K562 (cell line): ENCODE measurements around the gene LIMS1. TPM values are rescaled to one million over a fixed set of nuclear protein-coding genes. Genes with fewer than 3 reads are reported as not detected.

Experiments
- ATAC-seq: fragments of 200-7000 bp; cut with Tn5 transposase; 3 replicates; pipeline ENCODE4 v1.9.1; 2020; ENCODE audit warnings: moderate library complexity
- BruUV-seq: library from RNA; stranded (reverse); fragments of 400-500 nt; replicated peaks from 2 replicates; lab custom pipeline; 2021; lab: Mats Ljungman, UMichigan
- CTCF ChIA-PET: fragments of 300-600 bp; formaldehyde crosslinking; extraction: SDS; loops from one replicate; lab custom pipeline; 2021; ENCODE audit warnings: low intra/inter-chr PET ratio; lab: Yijun Ruan, JAX
- POLR2A ChIA-PET: fragments of 300-600, 350-650 bp; sonication (Branson Sonifier 250); formaldehyde crosslinking; extraction: SDS; loops from one replicate; lab custom pipeline; 2021; ENCODE audit warnings: antibody characterized with exemption, inconsistent platforms; lab: Yijun Ruan, JAX
- DNase-seq, 4 experiments: peaks; one replicate each; pipeline versions ENCODE4 v3.0.0 to v3.0.0-alpha.2; 2011 to 2018; ENCODE audit warnings: low spot score in 3 of 4, mixed read lengths in 3 of 4; ENCODE audit errors: extremely low read depth in 1 of 4
- FAIRE-seq: peaks from 2 replicates; lab custom pipeline; 2011; peaks lifted over from hg19 to GRCh38; lab: Jason Lieb, UNC
- H2AFZ ChIP-seq: 2 replicates; pipeline ENCODE4 v1.6.0; 2011; ENCODE audit warnings: low read depth, low read length, control low read depth, inconsistent platforms
- H3K27ac ChIP-seq: fragments of 200-600 bp; 3 replicates; pipeline ENCODE4 v1.8.0; 2011; ENCODE audit warnings: low read depth, mild to moderate bottlenecking, control low read depth, inconsistent platforms, low read length, moderate library complexity, mixed read lengths; ENCODE audit errors: extremely low read depth
- H3K27me3 ChIP-seq, 2 experiments: fragments of 300-600 bp in 1 of 2; 2 replicates in 1 of 2; 3 replicates in 1 of 2; pipeline versions ENCODE4 v1.6.0 to v1.8.0; 2011; ENCODE audit warnings: inconsistent platforms in 2 of 2, low read length in 2 of 2, mild to moderate bottlenecking in 1 of 2, mixed read lengths in 1 of 2, moderate library complexity in 1 of 2; ENCODE audit not compliant: control insufficient read depth in 2 of 2, insufficient read depth in 2 of 2
- H3K36me3 ChIP-seq: fragments of 300-600 bp; 3 replicates; pipeline ENCODE4 v1.8.0; 2011; ENCODE audit warnings: mild to moderate bottlenecking, low read length, inconsistent platforms; ENCODE audit not compliant: control insufficient read depth, insufficient read depth
- H3K4me1 ChIP-seq, 2 experiments: fragments of 200-600 bp in 1 of 2; replicated peaks in 1 of 2; 2 replicates in 1 of 2; 3 replicates in 1 of 2; pipeline versions ENCODE4 v1.5.1 to v1.8.0; 2011; ENCODE audit warnings: inconsistent platforms in 2 of 2, low read length in 2 of 2, mild to moderate bottlenecking in 1 of 2, mixed read lengths in 1 of 2, moderate library complexity in 1 of 2; ENCODE audit not compliant: control insufficient read depth in 2 of 2, insufficient read depth in 2 of 2
- H3K4me2 ChIP-seq: 2 replicates; pipeline ENCODE4 v1.6.1; 2011; ENCODE audit warnings: low read length, control low read depth, inconsistent platforms, mixed read lengths; ENCODE audit not compliant: insufficient read depth
- H3K4me3 ChIP-seq: fragments of 200-600 bp; sonication (generic), shearing (Covaris generic); 2 replicates; pipeline ENCODE4 v1.5.1; 2016; ENCODE audit warnings: control low read depth, inconsistent platforms
- H3K79me2 ChIP-seq: fragments of 200-600 bp; 3 replicates; pipeline ENCODE4 v1.8.0; 2011; ENCODE audit warnings: low read length, inconsistent platforms; ENCODE audit not compliant: control insufficient read depth, insufficient read depth
- H3K9ac ChIP-seq, 2 experiments: 2 replicates each; pipeline versions ENCODE4 v1.6.0 to v1.6.1; 2011; ENCODE audit warnings: low read depth in 2 of 2, low read length in 2 of 2, control low read depth in 1 of 2, inconsistent platforms in 1 of 2, mild to moderate bottlenecking in 1 of 2, mixed read lengths in 1 of 2; ENCODE audit not compliant: insufficient read depth in 1 of 2
- H3K9me1 ChIP-seq: one replicate; pipeline ENCODE4 v1.6.0; 2011; ENCODE audit warnings: inconsistent platforms, mild to moderate bottlenecking, low read length, moderate library complexity; ENCODE audit not compliant: control insufficient read depth, insufficient read depth
- H3K9me3 ChIP-seq: replicated peaks from 2 replicates; pipeline ENCODE4 v1.5.1; 2011; ENCODE audit warnings: low read depth, low read length, inconsistent platforms; ENCODE audit not compliant: control insufficient read depth, insufficient read depth
- H4K20me1 ChIP-seq: replicated peaks from 2 replicates; pipeline ENCODE4 v1.6.1; 2011; ENCODE audit warnings: low read length, inconsistent platforms, mixed read lengths; ENCODE audit not compliant: control insufficient read depth, insufficient read depth
- ARNT ChIP-seq, 2 experiments: fragments of 450-650 bp; IDR thresholded peaks; 2 replicates each; pipeline ENCODE4 v1.6.1; 2016; ENCODE audit warnings: mild to moderate bottlenecking in 1 of 2
- BRD4 ChIP-seq: fragments of 200-600 bp; sonication (generic); IDR thresholded peaks from 2 replicates; pipeline ENCODE4 v1.6.1; 2017; ENCODE audit warnings: inconsistent platforms
- CHCHD3 ChIP-seq: fragments of 250-450 bp; sonication (Bioruptor Pico); IDR thresholded peaks from 2 replicates; pipeline ENCODE4 v2.1.2; 2022; ENCODE audit warnings: mild to moderate bottlenecking
- CHD1 ChIP-seq: fragments of 200-600 bp; sonication (generic); IDR thresholded peaks from one replicate; pipeline ENCODE4 v1.6.1; 2012; ENCODE audit warnings: mild to moderate bottlenecking, moderate library complexity, low read length, inconsistent platforms
- CTBP1 ChIP-seq: fragments of 450-650 bp; IDR thresholded peaks from 2 replicates; pipeline ENCODE4 v1.6.1; 2016; ENCODE audit warnings: borderline replicate concordance
- GTF2A2 ChIP-seq: IDR thresholded peaks from 2 replicates; pipeline ENCODE4 v1.6.1; 2016; ENCODE audit warnings: mild to moderate bottlenecking, missing genetic modification characterization, missing compliant biosample characterization
- HDAC1 ChIP-seq, 2 experiments: fragments of 450-650 bp; IDR thresholded peaks; 2 replicates each; pipeline ENCODE4 v1.6.1; 2016 to 2017; ENCODE audit warnings: inconsistent platforms in 1 of 2, mild to moderate bottlenecking in 1 of 2, moderate library complexity in 1 of 2
- KDM1A ChIP-seq, 2 experiments: fragments of 450-650 bp; IDR thresholded peaks; 2 replicates each; pipeline ENCODE4 v1.6.1; 2016; ENCODE audit warnings: mild to moderate bottlenecking in 2 of 2
- MCM2 ChIP-seq: fragments of 450-650 bp; IDR thresholded peaks from 2 replicates; pipeline ENCODE4 v1.6.1; 2017; ENCODE audit warnings: low read depth, mild to moderate bottlenecking
- SMARCA4 ChIP-seq: fragments of 450-650 bp; IDR thresholded peaks from 2 replicates; pipeline ENCODE4 v1.6.1; 2016
- ZNF408 ChIP-seq: fragments of 250-450 bp; sonication (Bioruptor Pico); IDR thresholded peaks from 2 replicates; pipeline ENCODE4 v1.4.0; 2020; ENCODE audit warnings: low read depth, mild to moderate bottlenecking, moderate library complexity
- WGBS: fragments of 100-300 bp; shearing (Covaris generic); methylation state at CpG from one replicate; pipeline ENCODE4 v1.1.6; 2016; ENCODE audit warnings: low coverage, mixed read lengths; ENCODE audit not compliant: insufficient coverage; ENCODE audit errors: missing lambda C conversion rate; 5-methylcytosine and 5-hydroxymethylcytosine counted together
- in situ Hi-C: fragments of 300-500 bp; cut with MboI; formaldehyde crosslinking; loops from 4 replicates; pipeline ENCODE4 v1.15.0; 2018; ENCODE audit warnings: inconsistent platforms, mixed read lengths
- intact Hi-C: fragments of 100-400 bp; cut with micrococcal nuclease; formaldehyde crosslinking; loops from 2 replicates; pipeline ENCODE4 v1.14.2; 2022
- polyA plus RNA-seq, 8 experiments: library from polyadenylated mRNA; depleted of rRNA in 4 of 8; stranded (reverse) in 5 of 8; unstranded in 3 of 8; fragments of >200 nt; fragmentation: Nextera tagmentation in 2 of 8; fragmentation: Illumina TruSeq in 1 of 8; extraction: Ambion mirVana in 2 of 8; extraction: Trizol in 1 of 8; gene quantifications; 2 replicates each; pipeline versions ENCODE4 v1.2.1 to v1.2.3, GENCODE V29; 2011 to 2014; ENCODE audit warnings: inconsistent platforms in 1 of 8, missing spikeins in 1 of 8
- total RNA-seq, 7 experiments: library from RNA; depleted of rRNA in 6 of 7; stranded (reverse); fragments of >200 nt in 6 of 7; fragmentation: Illumina TruSeq in 2 of 7; extraction: Trizol in 2 of 7; gene quantifications; 2 replicates each; pipeline versions ENCODE4 v1.2.1 to v1.2.3, GENCODE V29; 2011 to 2021; ENCODE audit warnings: low replicate concordance in 1 of 7
- TF ChIP-seq, protein P1 (sequence below): fragments of 250-450 bp; sonication (Bioruptor Pico); IDR thresholded peaks from 2 replicates; pipeline ENCODE4 v1.8.0; 2022; ENCODE audit warnings: inconsistent platforms, mild to moderate bottlenecking, moderate library complexity, borderline replicate concordance
- TF ChIP-seq, protein P2 (sequence below), 2 experiments: IDR thresholded peaks; 2 replicates each; pipeline ENCODE4 v1.6.1; 2012; ENCODE audit warnings: improper control_type of control experiment in 2 of 2, low read depth in 2 of 2, low read length in 2 of 2, borderline replicate concordance in 1 of 2

Gene LIMS1
- total and polyA plus RNA-seq, 9 of the 15 experiments (the other 6 are each of a cell fraction or from before 2014, with no cell fraction given), result 52.8 to 134 (median 81.0) TPM

DNA sequence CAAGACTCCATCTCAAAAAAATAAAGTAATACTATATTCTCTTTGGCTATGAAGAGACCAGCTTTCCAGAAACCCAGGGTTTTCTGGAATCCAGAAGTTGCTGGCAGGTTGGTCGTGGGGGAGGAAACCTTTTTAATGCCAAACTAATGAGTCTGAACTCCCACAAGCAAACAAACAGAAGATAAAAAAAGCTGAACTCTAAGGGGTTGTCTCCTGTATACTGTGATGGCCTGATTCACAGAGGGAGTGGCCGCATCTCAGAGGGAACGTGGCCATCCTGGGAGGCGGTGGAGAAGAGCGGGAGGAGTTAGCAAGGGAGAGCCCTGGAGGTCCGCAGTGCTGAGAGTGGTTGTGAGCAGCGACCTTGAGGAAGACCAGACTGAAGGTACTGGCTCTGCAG is 36.1 kb downstream of the LIMS1 start:
- peak overlapping the region; percentile 15; the same call in 1 of the 2 replicates for H3K4me2 ChIP-seq
- no peaks in the 10 kb centered on the region; the same call in 1 of the 2 replicates for H4K20me1 ChIP-seq
- H3K4me3 ChIP-seq, result no peak overlapping the region
- H3K36me3 ChIP-seq, result no peaks in the 10 kb centered on the region; the same call in 2 of the 3 replicates
- ChIA-PET CTCF (no interaction called here), POLR2A (interaction anchor here (0.7 to 1.5 kb wide), 4 partner anchors 10 to 37 kb away, joined by 3 to 5 read pairs (median 3); partner anchors contain the start of gene LIMS1)
- in situ Hi-C loops (no loop called here), intact Hi-C loops (no loop called here)
- BruUV-seq, result no TSS peak
- ATAC-seq (peak; percentile 89), DNase-seq (peak in 2 of 4 experiments; percentile 37 to 54), FAIRE-seq (no peak)
- peak overlapping the region in 1 of 2 experiments; percentile 26; a peak in 1 of 4 replicates for H3K9ac ChIP-seq
- H3K9me3 ChIP-seq, result no peaks in the 10 kb centered on the region
- peaks cover 5 to 11% of the 10 kb centered on the region in 2 experiments; a peak in 3 of 5 replicates for H3K4me1 ChIP-seq
- no peaks in the 10 kb centered on the region for H3K27me3 ChIP-seq
- no peak overlapping the region for H2AFZ ChIP-seq
- peaks cover 79% of the 10 kb centered on the region for H3K79me2 ChIP-seq
- H3K27ac ChIP-seq, result no peak overlapping the region
- 21% methylated on average over 7 of the region's 7 CpGs for WGBS
- H3K9me1 ChIP-seq, result peaks cover 2% of the 10 kb centered on the region
- no peak for TF ChIP-seq CHCHD3
- TF ChIP-seq CTBP1, result peak; percentile 19; the same call in 1 of the 2 replicates
- 0 out of 2 replicates have a peak, but pooled peaks have one; percentile 11 for TF ChIP-seq SMARCA4
- peak in 1 of 2 experiments; percentile 66; a peak in 2 of 4 replicates for TF ChIP-seq ARNT (IDR thresholded peaks at IDR 0.05)
- no peak for TF ChIP-seq MCM2
- TF ChIP-seq, protein P1, sequence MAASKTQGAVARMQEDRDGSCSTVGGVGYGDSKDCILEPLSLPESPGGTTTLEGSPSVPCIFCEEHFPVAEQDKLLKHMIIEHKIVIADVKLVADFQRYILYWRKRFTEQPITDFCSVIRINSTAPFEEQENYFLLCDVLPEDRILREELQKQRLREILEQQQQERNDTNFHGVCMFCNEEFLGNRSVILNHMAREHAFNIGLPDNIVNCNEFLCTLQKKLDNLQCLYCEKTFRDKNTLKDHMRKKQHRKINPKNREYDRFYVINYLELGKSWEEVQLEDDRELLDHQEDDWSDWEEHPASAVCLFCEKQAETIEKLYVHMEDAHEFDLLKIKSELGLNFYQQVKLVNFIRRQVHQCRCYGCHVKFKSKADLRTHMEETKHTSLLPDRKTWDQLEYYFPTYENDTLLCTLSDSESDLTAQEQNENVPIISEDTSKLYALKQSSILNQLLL, result no peak
- no peak for TF ChIP-seq HDAC1 (IDR thresholded peaks at IDR 0.05)
- TF ChIP-seq KDM1A (IDR thresholded peaks at IDR 0.05), result peak in 1 of 2 experiments; percentile 18; a peak in 1 of 4 replicates
- no peak for TF ChIP-seq CHD1
- TF ChIP-seq, protein P2, sequence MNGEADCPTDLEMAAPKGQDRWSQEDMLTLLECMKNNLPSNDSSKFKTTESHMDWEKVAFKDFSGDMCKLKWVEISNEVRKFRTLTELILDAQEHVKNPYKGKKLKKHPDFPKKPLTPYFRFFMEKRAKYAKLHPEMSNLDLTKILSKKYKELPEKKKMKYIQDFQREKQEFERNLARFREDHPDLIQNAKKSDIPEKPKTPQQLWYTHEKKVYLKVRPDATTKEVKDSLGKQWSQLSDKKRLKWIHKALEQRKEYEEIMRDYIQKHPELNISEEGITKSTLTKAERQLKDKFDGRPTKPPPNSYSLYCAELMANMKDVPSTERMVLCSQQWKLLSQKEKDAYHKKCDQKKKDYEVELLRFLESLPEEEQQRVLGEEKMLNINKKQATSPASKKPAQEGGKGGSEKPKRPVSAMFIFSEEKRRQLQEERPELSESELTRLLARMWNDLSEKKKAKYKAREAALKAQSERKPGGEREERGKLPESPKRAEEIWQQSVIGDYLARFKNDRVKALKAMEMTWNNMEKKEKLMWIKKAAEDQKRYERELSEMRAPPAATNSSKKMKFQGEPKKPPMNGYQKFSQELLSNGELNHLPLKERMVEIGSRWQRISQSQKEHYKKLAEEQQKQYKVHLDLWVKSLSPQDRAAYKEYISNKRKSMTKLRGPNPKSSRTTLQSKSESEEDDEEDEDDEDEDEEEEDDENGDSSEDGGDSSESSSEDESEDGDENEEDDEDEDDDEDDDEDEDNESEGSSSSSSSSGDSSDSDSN (IDR thresholded peaks at IDR 0.05; ENCODE audit: borderline replicate concordance in 1 of 2, low read depth in 2 of 2, low read length in 2 of 2), result no peak
- no peak for TF ChIP-seq GTF2A2 (tag)
- no peak for TF ChIP-seq ZNF408 (CRISPR knock-in tag)
- no peak for TF ChIP-seq BRD4
